Spleen (tissue), 7 donors: ENCODE data around the gene PAEP.

Experiments used
- CTCF ChIP-seq, 11 experiments: fragments of 200-600 bp in 7 of 11; fragments of 450-650 bp in 4 of 11; sonication (generic) in 4 of 11; IDR thresholded peaks in 8 of 11; conservative IDR thresholded peaks in 3 of 11; 1 replicate in 7 of 11; 2 replicates in 4 of 11; pipeline versions ENCODE4 v1.4.0 to v1.8.0; 2016 to 2021; ENCODE audit warnings: antibody characterized with exemption in 11 of 11, inconsistent platforms in 4 of 11, mild to moderate bottlenecking in 1 of 11
- POLR2A ChIP-seq, 3 donors: fragments of 450-650 bp; IDR thresholded peaks; one replicate each; pipeline ENCODE4 v1.5.1; 2017; ENCODE audit warnings: antibody characterized with exemption in 3 of 3, mild to moderate bottlenecking in 1 of 3
- POLR2AphosphoS5 ChIP-seq, 3 donors: sonication (generic); formaldehyde crosslinking; IDR thresholded peaks; one replicate each; pipeline ENCODE4 v1.5.1; 2017; ENCODE audit warnings: antibody characterized with exemption in 3 of 3
- donor health status: DM: no; HTN: no; CAD: no; lungs with moderate emphysema.
- donor health status: DM: no; HTN: no; CAD: no.
- donor health status: DM: no; HTN: no; CAD: no.

- TF ChIP-seq CTCF (IDR thresholded peaks at IDR 0.05 in 8 of 11, conservative IDR thresholded peaks at IDR 0.05 in 3 of 11) (no peak), POLR2A (IDR thresholded peaks at IDR 0.05) (no peak), POLR2AphosphoS5 (IDR thresholded peaks at IDR 0.05) (no peak)
Measured at GRCh38 chr9:135614821-135615665, 53.5 kb downstream of the PAEP start.
